HepG2 (cell line): Measurements from ENCODE around the gene RPEL1. TPM values are rescaled to one million over a fixed set of nuclear protein-coding genes. Genes with fewer than 3 reads are reported as not detected.
A peak's percentile ranks its signal among the peaks of the same experiment; 100 is the strongest.

Experiments used
- ATAC-seq: fragments of 200-7000 bp; cut with Tn5 transposase; 3 replicates; pipeline ENCODE4 v1.9.1; 2020; ENCODE audit warnings: mild to moderate bottlenecking, moderate library complexity
- BruUV-seq: library from RNA; stranded (reverse); fragments of 400-500 nt; replicated peaks from 2 replicates; lab custom pipeline; 2021; lab: Mats Ljungman, UMichigan
- CTCF ChIA-PET: fragments of 300-600 bp; formaldehyde crosslinking; extraction: SDS; loops from one replicate; lab custom pipeline; 2021; ENCODE audit warnings: low total read pairs, inconsistent platforms, low intra/inter-chr PET ratio; lab: Yijun Ruan, JAX
- POLR2A ChIA-PET: fragments of 350-600 bp; sonication (Branson Sonifier 250); formaldehyde crosslinking; loops from one replicate; lab custom pipeline; 2020; ENCODE audit warnings: antibody characterized with exemption, inconsistent platforms; lab: Yijun Ruan, JAX
- DNase-seq: peaks from one replicate; pipeline ENCODE4 v3.0.0-alpha.2; 2015; ENCODE audit warnings: low spot score
- FAIRE-seq: peaks from 3 replicates; lab custom pipeline; 2011; peaks lifted over from hg19 to GRCh38; lab: Jason Lieb, UNC
- H2AFZ ChIP-seq: one replicate; pipeline ENCODE4 v1.6.1; 2011; ENCODE audit warnings: low read length, inconsistent platforms
- H3K27ac ChIP-seq: fragments of 300-600 bp; 3 replicates; pipeline ENCODE4 v1.8.0; 2011; ENCODE audit warnings: mixed run types, mild to moderate bottlenecking, mixed read lengths, low read length, inconsistent platforms; ENCODE audit not compliant: insufficient read depth; ENCODE audit errors: extremely low read length
- H3K27me3 ChIP-seq, 2 experiments: fragments of 200-600 bp in 1 of 2; 2 replicates in 1 of 2; 3 replicates in 1 of 2; pipeline versions ENCODE4 v1.6.0 to v1.8.0; 2011; ENCODE audit warnings: low read length in 2 of 2, mild to moderate bottlenecking in 2 of 2, moderate library complexity in 2 of 2, inconsistent platforms in 1 of 2; ENCODE audit not compliant: insufficient read depth in 2 of 2, control insufficient read depth in 1 of 2
- H3K36me3 ChIP-seq, 2 experiments: fragments of 200-600 bp in 1 of 2; replicated peaks in 1 of 2; 2 replicates in 1 of 2; 3 replicates in 1 of 2; pipeline versions ENCODE4 v1.5.1 to v1.8.0; 2011; ENCODE audit warnings: low read length in 2 of 2, inconsistent platforms in 1 of 2; ENCODE audit not compliant: insufficient read depth in 2 of 2, control insufficient read depth in 1 of 2
- H3K4me1 ChIP-seq: 2 replicates; pipeline ENCODE4 v1.5.1; 2012; ENCODE audit warnings: low read length, inconsistent platforms; ENCODE audit not compliant: insufficient read depth
- H3K4me2 ChIP-seq: 2 replicates; pipeline ENCODE4 v1.6.0; 2011; ENCODE audit warnings: low read depth, low read length, inconsistent platforms
- H3K4me3 ChIP-seq, 3 experiments: fragments of 200-600 bp in 1 of 3; sonication (generic), shearing (Covaris generic) in 1 of 3; replicated peaks in 1 of 3; 2 replicates each; pipeline ENCODE4 v1.5.1; 2011 to 2016; ENCODE audit warnings: low read length in 3 of 3, inconsistent platforms in 2 of 3, low read depth in 2 of 3, mild to moderate bottlenecking in 2 of 3, control low read depth in 1 of 3, mixed read lengths in 1 of 3; ENCODE audit not compliant: insufficient read depth in 1 of 3
- H3K79me2 ChIP-seq: one replicate; pipeline ENCODE4 v1.6.1; 2011; ENCODE audit warnings: low read length, inconsistent platforms; ENCODE audit not compliant: insufficient read depth
- H3K9ac ChIP-seq: 2 replicates; pipeline ENCODE4 v1.6.0; 2011; ENCODE audit warnings: mild to moderate bottlenecking, low read depth, low read length, inconsistent platforms; ENCODE audit not compliant: insufficient read depth
- H3K9me3 ChIP-seq: 2 replicates; pipeline ENCODE4 v1.5.1; 2012; ENCODE audit warnings: mild to moderate bottlenecking, low read length
- H4K20me1 ChIP-seq: 2 replicates; pipeline ENCODE4 v1.6.0; 2011; ENCODE audit warnings: inconsistent platforms, mild to moderate bottlenecking, low read length, moderate library complexity; ENCODE audit not compliant: insufficient read depth
- ARHGAP35 ChIP-seq: sonication (generic); formaldehyde crosslinking; IDR thresholded peaks from 2 replicates; pipeline ENCODE4 v1.9.0; 2022; ENCODE audit warnings: mild to moderate bottlenecking, inconsistent platforms, moderate library complexity, missing genetic modification reagents, borderline replicate concordance
- CEBPB ChIP-seq: IDR thresholded peaks from 2 replicates; pipeline ENCODE4 v1.6.1; 2011; ENCODE audit warnings: low read depth, low read length, improper control_type of control experiment, borderline replicate concordance
- FIP1L1 ChIP-seq: fragments of 200-400 bp; formaldehyde crosslinking; IDR thresholded peaks from 2 replicates; pipeline ENCODE4 v1.6.1; 2018; ENCODE audit warnings: low read depth, mild to moderate bottlenecking, low read length, moderate library complexity, borderline replicate concordance; ENCODE audit not compliant: insufficient read depth
- GATAD2A ChIP-seq: IDR thresholded peaks from 2 replicates; pipeline ENCODE4 v1.6.1; 2016
- MED1 ChIP-seq: sonication (generic); formaldehyde crosslinking; IDR thresholded peaks from 2 replicates; pipeline ENCODE4 v1.4.0; 2020; ENCODE audit warnings: missing genetic modification reagents
- NCOR1 ChIP-seq: fragments of 200-600 bp; sonication (generic); IDR thresholded peaks from 2 replicates; pipeline ENCODE4 v1.7.0; 2017; ENCODE audit warnings: antibody characterized with exemption, low read length, borderline replicate concordance
- NR2F6 ChIP-seq, 2 experiments: IDR thresholded peaks; 2 replicates each; pipeline ENCODE4 v1.6.1; 2016; ENCODE audit warnings: antibody characterized with exemption in 1 of 2, mild to moderate bottlenecking in 1 of 2
- PAWR ChIP-seq: sonication (generic); formaldehyde crosslinking; IDR thresholded peaks from 2 replicates; pipeline ENCODE4 v1.4.0; 2020; ENCODE audit warnings: missing genetic modification reagents, mild to moderate bottlenecking, borderline replicate concordance
- PHF5A ChIP-seq: IDR thresholded peaks from one replicate; pipeline ENCODE4 v1.6.1; 2018; ENCODE audit warnings: low read depth, missing genetic modification reagents; ENCODE audit not compliant: unreplicated experiment
- SIN3A ChIP-seq: IDR thresholded peaks from 2 replicates; pipeline ENCODE4 v1.6.1; 2011; ENCODE audit warnings: low read depth, mild to moderate bottlenecking, control low read depth, low read length, borderline replicate concordance
- SOX6 ChIP-seq, 2 experiments: fragments of 450-650 bp in 1 of 2; sonication (generic) in 1 of 2; formaldehyde crosslinking in 1 of 2; IDR thresholded peaks; 2 replicates each; pipeline versions ENCODE4 v1.4.0 to v1.6.1; 2017 to 2020; ENCODE audit warnings: antibody characterized with exemption in 1 of 2, mild to moderate bottlenecking in 1 of 2, missing genetic modification reagents in 1 of 2
- ZKSCAN1 ChIP-seq: fragments of 150-350 bp; IDR thresholded peaks from 2 replicates; pipeline ENCODE4 v1.6.1; 2014; ENCODE audit warnings: low read length
- ZMYM3 ChIP-seq: sonication (generic); formaldehyde crosslinking; IDR thresholded peaks from 2 replicates; pipeline ENCODE4 v1.5.1; 2020; ENCODE audit warnings: mild to moderate bottlenecking, missing genetic modification reagents
- ZNF292 ChIP-seq: sonication (generic); formaldehyde crosslinking; IDR thresholded peaks from 2 replicates; pipeline ENCODE4 v1.8.1; 2022; ENCODE audit warnings: mild to moderate bottlenecking, low read depth, missing genetic modification reagents, borderline replicate concordance
- ZNF510 ChIP-seq: sonication (generic); formaldehyde crosslinking; IDR thresholded peaks from 2 replicates; pipeline ENCODE4 v1.4.0; 2020; ENCODE audit warnings: low read depth, mild to moderate bottlenecking, missing genetic modification reagents
- WGBS: methylation state at CpG from one replicate; pipeline ENCODE4 v1.1.6; 2017; ENCODE audit warnings: low lambda C conversion rate; 5-methylcytosine and 5-hydroxymethylcytosine counted together
- in situ Hi-C: cut with HindIII; loops from 2 replicates; pipeline ENCODE4 v1.10.0; 2017; ENCODE audit warnings: low pct_unique_long_range_greater_than_20kb; ENCODE audit not compliant: extremely low pct_ligation_motif_present
- intact Hi-C: fragments of 100-400 bp; cut with micrococcal nuclease; formaldehyde crosslinking; loops from one replicate; pipeline ENCODE4 v1.10.0; 2022; ENCODE audit not compliant: unreplicated experiment
- polyA plus RNA-seq, 8 experiments: library from polyadenylated mRNA; depleted of rRNA in 3 of 8; stranded (reverse) in 7 of 8; unstranded in 1 of 8; fragments of >200 nt; fragmentation: Illumina TruSeq in 4 of 8; extraction: Trizol in 4 of 8; gene quantifications; 2 replicates each; pipeline versions ENCODE4 v1.2.1 to v1.2.3, GENCODE V29; 2011 to 2016; ENCODE audit warnings: low read depth in 4 of 8, missing spikeins in 1 of 8, mixed read lengths in 1 of 8; ENCODE audit not compliant: insufficient read depth in 1 of 8
- total RNA-seq, 5 experiments: library from RNA; depleted of rRNA; stranded (reverse); fragments of >200 nt; fragmentation: Illumina TruSeq; extraction: Trizol; gene quantifications; 2 replicates each; pipeline ENCODE4 v1.2.3, GENCODE V29; 2016; ENCODE audit warnings: low read depth in 1 of 5
- TF ChIP-seq, protein P1 (sequence below): sonication (generic); formaldehyde crosslinking; IDR thresholded peaks from 2 replicates; pipeline ENCODE4 v1.5.1; 2020; ENCODE audit warnings: mild to moderate bottlenecking, missing genetic modification reagents

RPEL1 gene
- total and polyA plus RNA-seq, 2 of the 13 experiments (the other 11 are each of a cell fraction or from before 2014, with no cell fraction given) = 0.04 to 0.07 TPM

DNA sequence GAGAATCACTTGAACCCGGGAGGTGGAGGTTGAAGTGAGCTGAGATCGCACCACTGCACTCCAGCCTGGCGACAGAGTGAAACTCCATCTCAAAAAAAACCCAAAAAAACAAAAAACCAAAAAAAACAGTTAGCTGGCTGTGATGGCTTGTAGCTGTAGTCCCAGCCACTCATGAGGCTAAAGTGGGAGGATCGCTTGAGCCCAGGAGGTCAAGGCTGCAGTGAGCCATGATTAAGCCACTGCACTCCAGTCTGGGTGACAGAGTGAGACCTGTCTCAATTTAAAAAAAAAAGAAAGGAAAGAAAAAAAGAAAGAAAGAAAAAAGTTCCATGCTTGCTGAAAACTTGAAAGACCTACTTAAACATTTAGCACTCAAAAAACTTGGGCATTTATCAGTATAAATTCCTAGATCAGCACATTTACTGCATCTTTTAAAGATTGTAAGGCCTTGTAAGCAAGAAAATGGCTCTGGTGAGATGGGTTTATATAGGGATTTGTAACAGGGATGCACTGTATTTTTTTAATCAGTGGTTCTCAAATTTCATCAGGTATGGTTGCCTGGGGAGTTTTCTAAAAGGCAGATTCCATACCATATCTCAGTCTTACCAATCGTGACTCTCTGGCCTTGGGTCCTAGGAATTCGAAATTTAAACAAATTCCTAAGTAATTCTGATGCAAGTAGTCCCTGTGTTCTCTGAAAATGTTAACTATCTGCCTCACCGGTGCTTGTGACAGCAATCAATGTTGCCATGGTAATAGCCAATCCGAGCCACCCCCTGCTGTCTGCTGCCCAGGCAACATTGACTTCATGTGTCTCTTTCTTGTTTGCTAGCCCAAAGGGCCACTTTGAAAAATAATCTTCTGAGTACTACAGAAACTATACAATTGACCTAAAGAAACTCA, 41.1 kb upstream of the RPEL1 start:
- in situ Hi-C loops = no loop called here
- Histone ChIP-seq H3K27me3 (no peaks in the 10 kb centered on the region), H3K4me1 (peaks cover 61% of the 10 kb centered on the region), H3K4me2 (peak overlapping the region; percentile 54), H3K4me3 (no peak overlapping the region), H3K9me3 (no peaks in the 10 kb centered on the region; the same call in 1 of the 2 replicates), H3K27ac (peak overlapping the region; percentile 76), H3K79me2 (no peaks in the 10 kb centered on the region), H4K20me1 (no peaks in the 10 kb centered on the region), H3K9ac (peak overlapping the region; percentile 34; the same call in 1 of the 2 replicates), H3K36me3 (no peaks in the 10 kb centered on the region), H2AFZ (no peak overlapping the region)
- no TSS peak for BruUV-seq
- ChIA-PET POLR2A (interaction anchor here (1.2 to 1.5 kb wide), 3 partner anchors 12 to 33 kb away, joined by 3 to 14 read pairs (median 5); partner anchors contain the start of gene NT5C2), CTCF (no interaction called here)
- intact Hi-C loops = no loop called here
- DNase-seq (peak; percentile 86), FAIRE-seq (peak; percentile 75), ATAC-seq (peak; percentile 95)
- 18% methylated on average over 8 of the region's 8 CpGs for WGBS
- TF ChIP-seq PHF5A (CRISPR knock-in tag) = no peak
- no peak for TF ChIP-seq ARHGAP35 (CRISPR knock-in tag)
- peak; percentile 69 for TF ChIP-seq GATAD2A (CRISPR knock-in tag)
- TF ChIP-seq ZKSCAN1 = no peak
- peak; percentile 71; the same call in 1 of the 2 replicates for TF ChIP-seq NCOR1
- no peak for TF ChIP-seq PAWR (CRISPR knock-in tag)
- TF ChIP-seq ZMYM3 = no peak
- TF ChIP-seq FIP1L1 = no peak
- no peak for TF ChIP-seq SOX6 (IDR thresholded peaks at IDR 0.05)
- peak; percentile 67 for TF ChIP-seq SOX6 (CRISPR knock-in tag; IDR thresholded peaks at IDR 0.05)
- peak; percentile 60; the same call in 1 of the 2 replicates for TF ChIP-seq CEBPB
- no peak; the same call in 1 of the 2 replicates for TF ChIP-seq NR2F6 (IDR thresholded peaks at IDR 0.05)
- TF ChIP-seq NR2F6 (CRISPR knock-in tag; IDR thresholded peaks at IDR 0.05) = no peak
- no peak for TF ChIP-seq ZNF510 (CRISPR knock-in tag)
- peak; percentile 43; the same call in 1 of the 2 replicates for TF ChIP-seq ZNF292 (CRISPR knock-in tag)
- no peak for TF ChIP-seq MED1 (CRISPR knock-in tag)
- TF ChIP-seq, protein P1, sequence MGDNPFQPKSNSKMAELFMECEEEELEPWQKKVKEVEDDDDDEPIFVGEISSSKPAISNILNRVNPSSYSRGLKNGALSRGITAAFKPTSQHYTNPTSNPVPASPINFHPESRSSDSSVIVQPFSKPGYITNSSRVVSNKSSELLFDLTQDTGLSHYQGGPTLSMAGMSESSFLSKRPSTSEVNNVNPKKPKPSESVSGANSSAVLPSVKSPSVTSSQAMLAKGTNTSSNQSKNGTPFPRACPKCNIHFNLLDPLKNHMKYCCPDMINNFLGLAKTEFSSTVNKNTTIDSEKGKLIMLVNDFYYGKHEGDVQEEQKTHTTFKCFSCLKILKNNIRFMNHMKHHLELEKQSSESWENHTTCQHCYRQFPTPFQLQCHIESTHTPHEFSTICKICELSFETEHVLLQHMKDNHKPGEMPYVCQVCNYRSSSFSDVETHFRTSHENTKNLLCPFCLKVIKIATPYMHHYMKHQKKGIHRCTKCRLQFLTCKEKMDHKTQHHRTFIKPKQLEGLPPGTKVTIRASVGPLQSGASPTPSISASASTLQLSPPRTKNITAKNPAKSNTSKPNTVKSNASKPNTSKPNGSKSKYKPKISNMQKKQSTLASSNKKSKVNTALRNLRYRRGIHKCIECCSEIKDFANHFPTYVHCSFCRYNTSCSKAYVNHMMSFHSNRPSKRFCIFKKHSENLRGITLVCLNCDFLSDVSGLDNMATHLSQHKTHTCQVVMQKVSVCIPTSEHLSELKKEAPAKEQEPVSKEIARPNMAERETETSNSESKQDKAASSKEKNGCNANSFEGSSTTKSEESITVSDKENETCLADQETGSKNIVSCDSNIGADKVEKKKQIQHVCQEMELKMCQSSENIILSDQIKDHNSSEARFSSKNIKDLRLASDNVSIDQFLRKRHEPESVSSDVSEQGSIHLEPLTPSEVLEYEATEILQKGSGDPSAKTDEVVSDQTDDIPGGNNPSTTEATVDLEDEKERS = 0 out of 2 replicates have a peak, but pooled peaks have one; percentile 23
- TF ChIP-seq SIN3A = 0 out of 2 replicates have a peak, but pooled peaks have one; percentile 32
